HL-60 (cell line): ENCODE data around the gene C19orf47.

Source experiments
- DNase-seq, 2 experiments: peaks; one replicate each; pipeline ENCODE4 v3.0.0-alpha.2; 2010 to 2020; ENCODE audit warnings: low read depth in 1 of 2, low spot score in 1 of 2
- H3K27ac ChIP-seq: fragments of 250-450 bp; sonication (Bioruptor Pico); replicated peaks from 2 replicates; pipeline ENCODE4 v1.5.1; 2020; ENCODE audit warnings: mild to moderate bottlenecking, moderate library complexity
- H3K27me3 ChIP-seq: fragments of 250-450 bp; sonication (Bioruptor Pico); 2 replicates; pipeline ENCODE4 v1.5.1; 2021; ENCODE audit warnings: mild to moderate bottlenecking, moderate library complexity; ENCODE audit not compliant: insufficient read depth, poor library complexity, severe bottlenecking
- H3K4me3 ChIP-seq: replicated peaks from 2 replicates; pipeline ENCODE4 v1.5.1; 2011; ENCODE audit warnings: mild to moderate bottlenecking, control low read depth, low read length; ENCODE audit not compliant: insufficient read depth
- GABPA ChIP-seq: IDR thresholded peaks from 2 replicates; pipeline ENCODE4 v1.6.1; 2012; ENCODE audit warnings: low read depth
- POLR2AphosphoS5 ChIP-seq: IDR thresholded peaks from 2 replicates; pipeline ENCODE4 v1.6.1; 2012; ENCODE audit warnings: low read depth
- SPI1 ChIP-seq: IDR thresholded peaks from 2 replicates; pipeline ENCODE4 v1.6.1; 2012; ENCODE audit warnings: low read depth, mild to moderate bottlenecking, borderline replicate concordance
- TF ChIP-seq, protein P1 (sequence below): IDR thresholded peaks from 2 replicates; pipeline ENCODE4 v1.6.1; 2012; ENCODE audit warnings: low read depth; ENCODE audit not compliant: insufficient replicate concordance
- TF ChIP-seq, protein P2 (sequence below): IDR thresholded peaks from one replicate; pipeline ENCODE4 v1.5.1; 2011; ENCODE audit warnings: low read length, control low read depth, inconsistent platforms; ENCODE audit not compliant: insufficient read depth

The C19orf47 gene

DNA sequence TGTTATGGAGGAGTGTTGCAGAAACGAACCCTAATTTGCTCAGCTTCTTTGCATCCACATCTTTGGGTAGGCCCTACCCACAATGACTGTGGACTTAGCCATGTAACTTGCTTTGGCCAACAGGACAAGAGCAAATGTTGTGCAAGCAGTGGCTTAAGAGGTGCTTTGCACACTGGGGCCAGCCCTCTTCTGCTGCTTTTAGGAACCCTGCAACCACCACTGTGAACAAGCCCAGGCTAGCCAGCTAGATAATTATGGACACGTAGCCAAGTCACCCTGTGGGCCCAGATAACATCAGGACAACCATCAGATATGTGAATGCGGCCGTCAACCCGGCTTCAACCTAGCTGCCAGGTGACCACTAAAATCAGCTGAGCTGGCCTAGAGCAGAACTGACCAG, 17.1 kb downstream of the C19orf47 start:
- Histone ChIP-seq H3K4me3 (no peak overlapping the region), H3K27ac (no peak overlapping the region), H3K27me3 (no peaks in the 10 kb centered on the region)
- DNase-seq: no peak
- TF ChIP-seq, protein P1, sequence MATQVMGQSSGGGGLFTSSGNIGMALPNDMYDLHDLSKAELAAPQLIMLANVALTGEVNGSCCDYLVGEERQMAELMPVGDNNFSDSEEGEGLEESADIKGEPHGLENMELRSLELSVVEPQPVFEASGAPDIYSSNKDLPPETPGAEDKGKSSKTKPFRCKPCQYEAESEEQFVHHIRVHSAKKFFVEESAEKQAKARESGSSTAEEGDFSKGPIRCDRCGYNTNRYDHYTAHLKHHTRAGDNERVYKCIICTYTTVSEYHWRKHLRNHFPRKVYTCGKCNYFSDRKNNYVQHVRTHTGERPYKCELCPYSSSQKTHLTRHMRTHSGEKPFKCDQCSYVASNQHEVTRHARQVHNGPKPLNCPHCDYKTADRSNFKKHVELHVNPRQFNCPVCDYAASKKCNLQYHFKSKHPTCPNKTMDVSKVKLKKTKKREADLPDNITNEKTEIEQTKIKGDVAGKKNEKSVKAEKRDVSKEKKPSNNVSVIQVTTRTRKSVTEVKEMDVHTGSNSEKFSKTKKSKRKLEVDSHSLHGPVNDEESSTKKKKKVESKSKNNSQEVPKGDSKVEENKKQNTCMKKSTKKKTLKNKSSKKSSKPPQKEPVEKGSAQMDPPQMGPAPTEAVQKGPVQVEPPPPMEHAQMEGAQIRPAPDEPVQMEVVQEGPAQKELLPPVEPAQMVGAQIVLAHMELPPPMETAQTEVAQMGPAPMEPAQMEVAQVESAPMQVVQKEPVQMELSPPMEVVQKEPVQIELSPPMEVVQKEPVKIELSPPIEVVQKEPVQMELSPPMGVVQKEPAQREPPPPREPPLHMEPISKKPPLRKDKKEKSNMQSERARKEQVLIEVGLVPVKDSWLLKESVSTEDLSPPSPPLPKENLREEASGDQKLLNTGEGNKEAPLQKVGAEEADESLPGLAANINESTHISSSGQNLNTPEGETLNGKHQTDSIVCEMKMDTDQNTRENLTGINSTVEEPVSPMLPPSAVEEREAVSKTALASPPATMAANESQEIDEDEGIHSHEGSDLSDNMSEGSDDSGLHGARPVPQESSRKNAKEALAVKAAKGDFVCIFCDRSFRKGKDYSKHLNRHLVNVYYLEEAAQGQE: no peak

DNA sequence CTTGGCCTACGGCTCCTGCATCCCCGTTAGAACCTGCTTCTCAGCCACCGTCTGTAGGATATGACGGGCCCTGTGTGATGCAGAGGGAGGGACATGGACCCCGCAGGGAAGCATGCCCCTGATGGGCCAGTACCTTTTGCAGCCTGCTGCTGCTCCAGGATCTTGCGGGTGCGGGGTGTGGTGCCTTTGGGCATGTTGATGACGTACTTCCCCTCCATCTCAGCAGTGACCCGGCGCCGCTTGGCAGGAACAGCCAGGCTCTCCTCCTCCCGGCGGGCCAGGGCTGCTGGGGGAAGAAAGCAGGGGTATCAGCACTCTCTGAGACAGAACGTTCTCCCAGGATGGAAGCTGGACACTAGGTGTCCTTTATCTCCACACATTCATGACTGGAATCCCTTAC, 22.0 kb downstream of the C19orf47 start:
- H3K27me3 ChIP-seq: no peaks in the 10 kb centered on the region
- H3K4me3 ChIP-seq: no peak overlapping the region
- TF ChIP-seq, protein P2, sequence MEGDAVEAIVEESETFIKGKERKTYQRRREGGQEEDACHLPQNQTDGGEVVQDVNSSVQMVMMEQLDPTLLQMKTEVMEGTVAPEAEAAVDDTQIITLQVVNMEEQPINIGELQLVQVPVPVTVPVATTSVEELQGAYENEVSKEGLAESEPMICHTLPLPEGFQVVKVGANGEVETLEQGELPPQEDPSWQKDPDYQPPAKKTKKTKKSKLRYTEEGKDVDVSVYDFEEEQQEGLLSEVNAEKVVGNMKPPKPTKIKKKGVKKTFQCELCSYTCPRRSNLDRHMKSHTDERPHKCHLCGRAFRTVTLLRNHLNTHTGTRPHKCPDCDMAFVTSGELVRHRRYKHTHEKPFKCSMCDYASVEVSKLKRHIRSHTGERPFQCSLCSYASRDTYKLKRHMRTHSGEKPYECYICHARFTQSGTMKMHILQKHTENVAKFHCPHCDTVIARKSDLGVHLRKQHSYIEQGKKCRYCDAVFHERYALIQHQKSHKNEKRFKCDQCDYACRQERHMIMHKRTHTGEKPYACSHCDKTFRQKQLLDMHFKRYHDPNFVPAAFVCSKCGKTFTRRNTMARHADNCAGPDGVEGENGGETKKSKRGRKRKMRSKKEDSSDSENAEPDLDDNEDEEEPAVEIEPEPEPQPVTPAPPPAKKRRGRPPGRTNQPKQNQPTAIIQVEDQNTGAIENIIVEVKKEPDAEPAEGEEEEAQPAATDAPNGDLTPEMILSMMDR: no peak
- TF ChIP-seq GABPA (no peak), POLR2AphosphoS5 (no peak), SPI1 (no peak)
- TF ChIP-seq, protein P1: no peak
- no peak for DNase-seq
- H3K27ac ChIP-seq: no peak overlapping the region

DNA sequence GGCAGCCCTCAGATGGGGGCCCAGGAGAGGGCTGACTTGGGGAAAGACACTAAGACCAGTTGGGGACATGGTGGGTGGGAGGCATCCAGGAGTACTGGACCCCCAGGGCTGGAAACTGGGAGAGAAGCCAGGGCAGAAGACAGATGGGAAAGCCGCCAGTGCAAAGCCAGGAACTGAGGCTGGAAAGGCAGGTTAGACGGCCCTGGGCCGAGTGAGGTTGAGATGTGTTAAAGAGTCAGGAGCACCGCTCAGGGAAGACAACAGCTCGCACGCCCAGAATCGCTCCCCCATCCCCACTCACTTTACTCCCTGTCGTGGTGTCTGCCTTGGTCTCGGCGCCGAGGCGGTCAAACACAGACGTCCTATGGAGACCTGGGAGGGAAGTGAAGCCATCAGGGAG, 24.5 kb downstream of the C19orf47 start:
- DNase-seq: no peak
- no peak overlapping the region for H3K4me3 ChIP-seq
- H3K27me3 ChIP-seq: no peaks in the 10 kb centered on the region
- TF ChIP-seq, protein P2: no peak
- no peak for TF ChIP-seq SPI1
- no peak for TF ChIP-seq GABPA
- TF ChIP-seq, protein P1: no peak
- TF ChIP-seq POLR2AphosphoS5: no peak
- H3K27ac ChIP-seq: no peak overlapping the region

DNA sequence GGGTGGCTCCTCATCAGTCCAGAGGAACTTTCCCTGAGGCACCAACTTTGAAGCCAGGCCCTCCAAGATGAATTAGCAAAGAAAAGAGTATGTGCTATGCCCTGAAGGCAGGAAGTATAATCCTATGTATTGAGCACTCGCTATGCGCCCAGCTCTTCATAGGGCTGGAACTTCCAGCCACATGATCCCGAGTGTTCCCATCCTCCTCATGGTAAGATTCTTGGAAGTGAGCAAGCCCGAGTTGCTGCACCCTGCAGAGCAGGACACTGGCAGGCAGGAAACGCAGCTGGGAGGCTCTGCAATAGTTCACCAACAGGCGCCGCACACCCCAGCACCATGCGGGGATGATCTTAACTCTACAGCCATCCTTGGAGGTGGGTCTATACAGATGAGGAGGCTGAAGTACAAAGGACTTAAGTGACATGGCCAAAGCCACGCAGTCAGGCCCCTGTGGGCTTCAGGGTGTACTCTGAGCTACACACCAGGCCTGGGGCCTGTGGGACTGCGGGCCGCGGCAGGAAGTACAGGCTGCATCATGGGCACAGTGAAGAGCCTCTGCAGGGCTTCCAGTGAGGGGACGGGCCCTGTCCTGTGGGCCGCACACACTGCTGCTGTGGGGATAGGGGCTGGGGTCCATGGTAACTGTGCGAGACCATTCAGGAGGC, 25.1 kb downstream of the C19orf47 start:
- H3K4me3 ChIP-seq: no peak overlapping the region
- no peaks in the 10 kb centered on the region for H3K27me3 ChIP-seq
- no peak overlapping the region for H3K27ac ChIP-seq
- DNase-seq: no peak
- TF ChIP-seq, protein P1: no peak
- TF ChIP-seq SPI1 (no peak), POLR2AphosphoS5 (no peak), GABPA (no peak)
- TF ChIP-seq, protein P2: no peak
